Right atrium auricular region (tissue), 2 donors: ENCODE results near the gene PMEPA1. TPM values are rescaled to one million over a fixed set of nuclear protein-coding genes. Genes with fewer than 3 reads are reported as not detected.

Source experiments
- DNase-seq: peaks from one replicate; pipeline ENCODE4 v3.0.0-alpha.2; 2019; ENCODE audit warnings: low spot score
- H3K27ac ChIP-seq, 2 donors: fragments of 200-600 bp; sonication (generic); 1 replicate in 1 of 2; 2 replicates in 1 of 2; pipeline ENCODE4 v1.5.1; 2016 to 2019
- H3K27me3 ChIP-seq, 2 donors: fragments of 200-600 bp; sonication (generic); one replicate each; pipeline versions ENCODE4 v1.5.1 to v1.6.0; 2017 to 2019
- H3K36me3 ChIP-seq: fragments of 200-600 bp; sonication (generic); one replicate; pipeline ENCODE4 v1.5.1; 2016
- H3K4me1 ChIP-seq, 2 donors: fragments of 200-600 bp; sonication (generic); one replicate each; pipeline versions ENCODE4 v1.5.1 to v1.6.0; 2017 to 2019
- H3K4me3 ChIP-seq, 2 donors: fragments of 200-600 bp; sonication (generic); 1 replicate in 1 of 2; 2 replicates in 1 of 2; pipeline ENCODE4 v1.5.1; 2017 to 2019; ENCODE audit warnings: mild to moderate bottlenecking in 1 of 2, moderate library complexity in 1 of 2
- H3K9me3 ChIP-seq, 2 donors: fragments of 200-600 bp; sonication (generic); one replicate each; pipeline ENCODE4 v1.5.1; 2019
- total RNA-seq, 2 donors: library from RNA; depleted of rRNA; stranded (reverse); fragments of >200 nt; gene quantifications; one replicate each; pipeline ENCODE4 v1.1.0, GENCODE V29; 2016
- TF ChIP-seq, protein P1 (sequence below), 2 donors: fragments of 200-600 bp; sonication (generic); IDR thresholded peaks; one replicate each; pipeline ENCODE4 v1.5.1; 2019; ENCODE audit warnings: antibody characterized with exemption in 2 of 2

The PMEPA1 gene
- total RNA-seq, 2 donors from 2014 or later = 12.5 to 16.7 TPM

DNA sequence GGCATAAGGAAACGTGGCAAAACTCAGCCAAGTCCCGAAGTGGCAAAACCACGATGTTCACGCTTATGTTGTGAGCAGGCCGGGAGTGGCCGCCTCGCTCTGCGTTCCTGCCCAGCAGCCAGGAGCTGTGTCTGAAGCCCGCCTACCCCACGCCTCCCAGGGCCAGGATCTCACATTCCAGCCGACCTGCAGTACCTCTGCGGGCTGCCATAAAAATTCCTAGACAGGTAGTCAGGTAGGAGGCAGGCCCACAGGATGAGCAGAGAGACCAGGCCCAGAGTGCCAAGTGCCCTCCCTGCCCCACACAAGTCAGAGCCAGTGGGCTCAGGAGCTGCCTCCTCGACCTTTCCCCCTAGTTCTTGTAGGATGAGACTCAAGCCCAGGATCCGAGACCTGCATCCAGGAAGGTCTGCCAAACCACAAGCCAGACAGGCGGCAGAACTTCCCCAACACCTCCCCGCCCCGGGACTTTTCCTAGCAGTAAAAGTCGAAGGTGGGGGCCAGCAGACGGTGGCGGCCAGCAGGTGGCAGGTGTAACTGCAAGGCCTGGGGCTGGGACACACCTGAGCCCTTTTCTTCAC is 16.7 kb downstream of the PMEPA1 start:
- DNase-seq = no peak
- Histone ChIP-seq H3K9me3 (no peaks in the 10 kb centered on the region), H3K27ac (no peak overlapping the region), H3K4me3 (no peak overlapping the region), H3K27me3 (no peaks in the 10 kb centered on the region), H3K4me1 (peaks cover 0 to 81% of the 10 kb centered on the region in 2 donors), H3K36me3 (no peaks in the 10 kb centered on the region)
- TF ChIP-seq, protein P1, sequence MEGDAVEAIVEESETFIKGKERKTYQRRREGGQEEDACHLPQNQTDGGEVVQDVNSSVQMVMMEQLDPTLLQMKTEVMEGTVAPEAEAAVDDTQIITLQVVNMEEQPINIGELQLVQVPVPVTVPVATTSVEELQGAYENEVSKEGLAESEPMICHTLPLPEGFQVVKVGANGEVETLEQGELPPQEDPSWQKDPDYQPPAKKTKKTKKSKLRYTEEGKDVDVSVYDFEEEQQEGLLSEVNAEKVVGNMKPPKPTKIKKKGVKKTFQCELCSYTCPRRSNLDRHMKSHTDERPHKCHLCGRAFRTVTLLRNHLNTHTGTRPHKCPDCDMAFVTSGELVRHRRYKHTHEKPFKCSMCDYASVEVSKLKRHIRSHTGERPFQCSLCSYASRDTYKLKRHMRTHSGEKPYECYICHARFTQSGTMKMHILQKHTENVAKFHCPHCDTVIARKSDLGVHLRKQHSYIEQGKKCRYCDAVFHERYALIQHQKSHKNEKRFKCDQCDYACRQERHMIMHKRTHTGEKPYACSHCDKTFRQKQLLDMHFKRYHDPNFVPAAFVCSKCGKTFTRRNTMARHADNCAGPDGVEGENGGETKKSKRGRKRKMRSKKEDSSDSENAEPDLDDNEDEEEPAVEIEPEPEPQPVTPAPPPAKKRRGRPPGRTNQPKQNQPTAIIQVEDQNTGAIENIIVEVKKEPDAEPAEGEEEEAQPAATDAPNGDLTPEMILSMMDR (IDR thresholded peaks at IDR 0.05) = peak in 1 of 2 donors; percentile 24

DNA sequence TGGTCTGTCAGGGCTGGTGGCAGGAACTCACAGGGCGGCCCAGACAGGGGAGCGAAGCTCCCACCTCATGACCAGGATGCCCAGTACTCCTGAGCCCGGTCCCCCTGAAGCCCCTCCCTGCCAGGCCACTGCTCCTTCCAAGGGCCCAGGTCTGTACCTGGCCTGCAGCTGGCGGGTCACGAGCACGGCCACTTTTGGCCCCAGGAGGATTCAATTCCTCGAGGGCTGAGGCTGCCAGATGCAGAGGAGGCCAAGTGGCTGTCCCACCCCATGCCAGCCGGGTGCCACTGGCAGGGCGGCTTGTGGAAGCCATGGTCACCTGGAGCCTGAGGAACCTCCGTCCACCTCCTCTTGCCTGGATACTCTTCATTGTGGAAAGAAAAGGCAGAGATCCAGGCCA is 17.4 kb downstream of the PMEPA1 start:
- peaks cover 0 to 83% of the 10 kb centered on the region in 2 donors for H3K4me1 ChIP-seq
- no peak overlapping the region for H3K27ac ChIP-seq
- H3K36me3 ChIP-seq = no peaks in the 10 kb centered on the region
- TF ChIP-seq, protein P1 (IDR thresholded peaks at IDR 0.05) = no peak
- no peak overlapping the region for H3K4me3 ChIP-seq
- no peaks in the 10 kb centered on the region for H3K9me3 ChIP-seq
- no peak for DNase-seq
- H3K27me3 ChIP-seq = no peaks in the 10 kb centered on the region

DNA sequence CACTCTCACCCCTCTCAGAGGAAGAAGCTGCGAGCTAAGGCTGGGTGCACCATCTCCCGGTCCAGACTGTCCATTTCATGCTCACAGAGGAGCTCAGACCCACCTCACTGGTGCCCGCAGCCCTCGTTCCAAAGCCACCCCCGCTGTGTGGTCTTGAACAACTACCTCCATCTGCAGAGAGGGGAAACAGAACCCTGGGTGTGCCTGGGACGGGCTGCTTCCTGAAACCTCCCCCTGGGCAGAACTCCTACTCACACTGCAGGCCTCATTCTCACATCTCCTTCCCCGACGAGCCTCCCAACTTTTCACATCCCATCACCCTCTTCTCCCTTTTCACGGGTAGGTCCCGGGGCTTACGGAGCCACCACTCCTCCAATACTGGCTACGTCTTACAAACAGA is 18.1 kb downstream of the PMEPA1 start:
- TF ChIP-seq, protein P1 (IDR thresholded peaks at IDR 0.05) = no peak
- Histone ChIP-seq H3K4me1 (peaks cover 0 to 83% of the 10 kb centered on the region in 2 donors), H3K4me3 (no peak overlapping the region), H3K36me3 (no peaks in the 10 kb centered on the region), H3K27me3 (no peaks in the 10 kb centered on the region), H3K9me3 (no peaks in the 10 kb centered on the region), H3K27ac (no peak overlapping the region)
- DNase-seq = no peak

DNA sequence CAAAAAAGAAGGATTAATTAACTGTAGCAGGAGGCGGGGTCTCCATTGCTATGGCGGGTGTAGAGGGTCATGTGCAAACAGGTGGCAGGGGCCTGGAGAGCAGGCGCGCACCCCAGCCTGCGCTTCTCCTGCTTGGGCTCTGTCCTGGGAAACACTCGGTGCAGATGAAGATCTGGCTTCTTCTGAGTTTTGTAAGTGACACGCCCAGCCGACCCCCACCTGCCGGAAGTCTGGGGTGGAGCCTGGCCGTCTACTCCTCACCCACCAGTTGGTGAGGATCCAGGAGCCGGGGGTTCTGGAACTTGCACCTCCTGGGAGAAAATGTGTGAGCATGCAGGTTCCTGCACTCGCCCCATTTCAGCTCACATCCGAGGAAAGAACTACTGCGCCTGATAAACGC is 19.3 kb downstream of the PMEPA1 start:
- no peaks in the 10 kb centered on the region for H3K9me3 ChIP-seq
- no peak overlapping the region for H3K27ac ChIP-seq
- TF ChIP-seq, protein P1 (IDR thresholded peaks at IDR 0.05) = no peak
- no peaks in the 10 kb centered on the region for H3K27me3 ChIP-seq
- H3K4me1 ChIP-seq = peaks cover 0 to 83% of the 10 kb centered on the region in 2 donors
- H3K4me3 ChIP-seq = no peak overlapping the region
- DNase-seq = no peak
- H3K36me3 ChIP-seq = no peaks in the 10 kb centered on the region

DNA sequence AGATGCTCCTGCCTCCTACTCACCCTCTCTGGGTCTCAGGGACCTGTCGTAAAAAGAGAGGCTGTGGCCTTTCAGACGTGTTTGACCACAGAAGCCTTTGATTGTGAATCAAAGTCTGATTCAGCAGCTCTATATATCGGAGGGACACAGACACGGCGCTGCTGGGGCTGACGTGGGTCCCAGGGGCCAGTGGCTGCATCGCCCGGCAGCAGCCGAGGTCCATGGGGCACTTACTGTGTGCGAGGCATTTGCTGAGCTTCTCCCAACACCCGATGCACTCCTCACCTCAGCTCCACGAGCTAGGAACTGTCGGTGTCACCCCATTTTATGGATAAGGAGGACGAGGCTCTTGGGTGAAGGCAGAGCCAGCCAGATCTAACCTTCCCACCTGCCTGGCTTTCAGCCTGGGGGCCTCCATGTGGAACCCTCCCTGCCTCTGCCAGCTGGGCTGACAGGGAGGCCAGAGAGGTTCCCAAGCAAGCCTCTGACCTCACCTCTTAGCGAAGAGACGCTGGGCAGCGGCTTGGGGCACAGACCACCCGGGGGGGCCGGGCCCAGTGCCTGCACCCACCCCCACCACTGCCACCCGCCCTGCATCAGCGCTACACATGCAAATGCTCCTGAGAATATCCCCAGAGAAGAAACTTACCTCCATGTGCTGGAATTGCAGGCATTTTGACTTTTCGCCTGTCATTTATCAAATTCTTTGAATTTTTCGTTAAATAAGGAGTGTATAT is 19.9 kb downstream of the PMEPA1 start:
- peaks cover 0 to 84% of the 10 kb centered on the region in 2 donors for H3K4me1 ChIP-seq
- H3K36me3 ChIP-seq = no peaks in the 10 kb centered on the region
- TF ChIP-seq, protein P1 (IDR thresholded peaks at IDR 0.05) = no peak
- H3K9me3 ChIP-seq = no peaks in the 10 kb centered on the region
- no peak overlapping the region for H3K4me3 ChIP-seq
- H3K27me3 ChIP-seq = no peaks in the 10 kb centered on the region
- DNase-seq = no peak
- H3K27ac ChIP-seq = peak overlapping the region; percentile 18 to 47
